ENCODE results near the gene KCP.

KCP gene

DNA sequence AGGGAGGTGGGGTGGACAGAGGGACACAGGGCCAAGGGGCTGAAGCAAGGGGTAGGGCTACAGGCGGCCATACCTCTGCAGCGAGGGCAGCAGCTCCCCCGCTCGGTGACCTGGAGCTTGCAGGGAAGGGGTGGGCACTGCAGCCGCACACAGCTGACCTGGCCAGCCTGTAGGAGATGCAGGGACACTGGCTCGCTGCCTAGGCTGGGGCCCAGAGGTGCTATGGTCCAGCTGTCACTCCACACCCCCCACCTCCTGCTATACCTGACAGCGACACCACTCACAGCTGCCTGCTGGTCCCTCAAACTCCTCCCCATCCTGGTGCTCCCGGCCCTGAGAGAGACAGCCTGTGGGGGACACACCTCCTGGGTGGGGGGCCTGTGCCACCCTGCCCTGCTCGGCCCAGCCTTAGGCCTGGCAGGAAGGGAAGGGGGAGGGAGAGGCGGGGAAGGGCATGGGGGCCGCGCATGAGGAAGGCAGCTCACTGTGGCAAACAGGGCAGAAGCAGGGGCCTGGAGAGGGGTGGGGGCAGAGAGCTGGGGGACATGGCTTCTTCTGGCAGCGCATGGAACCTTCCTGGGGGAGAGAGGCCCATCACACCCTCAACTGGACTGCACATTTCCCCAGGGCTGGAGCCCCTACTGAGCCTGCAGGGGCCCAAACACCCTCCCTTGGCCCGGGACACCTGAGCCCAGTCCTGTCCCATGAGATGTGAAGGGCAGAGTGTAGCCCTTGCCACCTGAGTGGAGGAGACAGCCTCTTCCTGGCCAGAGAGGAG, 23.9 kb downstream of the KCP start:
- no peak for DNase-seq (ENCODE audit: low read depth)

DNA sequence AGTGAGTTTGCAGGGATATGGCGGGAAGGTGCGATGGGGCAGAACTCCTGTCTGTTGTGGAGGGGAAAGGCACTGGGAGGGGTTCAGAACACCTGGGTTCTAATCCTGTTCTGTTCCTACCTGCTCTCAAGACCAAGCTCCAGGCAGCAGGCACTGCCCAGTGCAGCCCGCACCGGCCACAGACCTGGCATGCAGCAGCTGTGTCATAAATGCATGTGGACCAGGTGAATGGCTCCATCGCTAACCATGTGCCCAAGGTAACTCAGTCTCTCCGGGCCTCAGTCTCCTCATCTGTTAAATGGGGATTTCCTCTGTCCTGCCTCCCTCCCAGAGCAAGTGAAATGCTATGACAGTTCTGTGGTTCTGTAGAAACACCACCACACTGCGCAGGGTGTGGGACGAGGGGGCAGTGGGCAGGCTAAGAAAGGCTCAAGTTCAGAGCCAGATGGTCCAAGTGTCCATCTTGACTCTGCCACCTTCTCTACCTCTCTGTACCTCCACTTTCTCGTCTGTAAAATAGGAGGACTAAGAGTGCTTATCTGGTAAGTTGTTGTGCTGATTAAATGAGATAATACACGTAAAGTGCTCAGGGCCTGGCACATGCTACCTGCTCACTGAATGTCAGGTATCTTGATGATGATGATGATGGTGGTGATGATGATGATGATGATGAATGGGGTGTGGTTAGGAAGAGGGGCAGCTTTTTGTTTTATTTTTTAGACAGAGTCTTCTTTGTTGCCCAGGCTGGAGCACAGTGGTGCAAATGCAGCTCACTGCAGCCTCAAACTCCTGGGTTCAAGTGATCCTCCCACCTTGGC, 24.9 kb downstream of the KCP start:
- DNase-seq (ENCODE audit: low read depth) = no peak

DNA sequence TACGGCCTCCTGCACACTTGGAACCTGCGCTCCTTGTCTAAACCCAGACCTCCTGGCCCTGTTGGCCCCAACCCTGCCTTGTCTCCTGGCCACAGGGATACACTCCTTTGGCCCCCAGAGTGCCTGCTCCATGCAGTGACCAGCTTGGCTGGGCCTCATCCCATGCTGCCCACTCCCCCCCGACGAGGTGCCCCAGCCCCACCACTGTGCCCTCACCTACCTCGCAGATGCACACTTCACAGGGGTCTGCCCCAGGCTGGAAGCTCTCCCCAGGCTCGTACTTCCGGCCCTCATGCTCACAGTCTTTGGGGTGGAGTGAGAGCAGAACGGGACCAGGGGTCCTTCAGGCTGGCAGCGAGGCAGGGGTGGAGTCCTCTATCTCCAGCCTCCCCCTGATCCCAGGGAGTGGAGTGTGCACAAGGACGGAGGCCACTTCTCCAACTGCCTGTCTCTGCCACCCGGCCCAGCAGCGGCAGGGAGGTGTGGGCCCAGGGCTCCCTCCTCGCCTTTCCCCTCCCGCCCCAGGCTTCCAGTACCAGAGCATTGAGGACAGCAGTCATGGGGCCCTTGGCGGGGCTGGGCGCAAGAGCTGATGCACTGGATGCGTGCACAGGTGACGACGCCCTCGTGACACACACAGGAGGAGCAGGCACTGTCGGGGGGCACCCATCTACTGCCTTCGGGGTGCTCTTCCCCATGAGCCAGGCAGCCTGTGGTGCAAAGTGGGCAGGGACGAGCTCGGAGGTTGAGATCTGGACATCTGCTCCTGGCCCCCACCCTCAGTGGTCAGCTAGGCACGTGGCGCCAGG, 25.7 kb downstream of the KCP start:
- no peak for DNase-seq (ENCODE audit: low read depth)

DNA sequence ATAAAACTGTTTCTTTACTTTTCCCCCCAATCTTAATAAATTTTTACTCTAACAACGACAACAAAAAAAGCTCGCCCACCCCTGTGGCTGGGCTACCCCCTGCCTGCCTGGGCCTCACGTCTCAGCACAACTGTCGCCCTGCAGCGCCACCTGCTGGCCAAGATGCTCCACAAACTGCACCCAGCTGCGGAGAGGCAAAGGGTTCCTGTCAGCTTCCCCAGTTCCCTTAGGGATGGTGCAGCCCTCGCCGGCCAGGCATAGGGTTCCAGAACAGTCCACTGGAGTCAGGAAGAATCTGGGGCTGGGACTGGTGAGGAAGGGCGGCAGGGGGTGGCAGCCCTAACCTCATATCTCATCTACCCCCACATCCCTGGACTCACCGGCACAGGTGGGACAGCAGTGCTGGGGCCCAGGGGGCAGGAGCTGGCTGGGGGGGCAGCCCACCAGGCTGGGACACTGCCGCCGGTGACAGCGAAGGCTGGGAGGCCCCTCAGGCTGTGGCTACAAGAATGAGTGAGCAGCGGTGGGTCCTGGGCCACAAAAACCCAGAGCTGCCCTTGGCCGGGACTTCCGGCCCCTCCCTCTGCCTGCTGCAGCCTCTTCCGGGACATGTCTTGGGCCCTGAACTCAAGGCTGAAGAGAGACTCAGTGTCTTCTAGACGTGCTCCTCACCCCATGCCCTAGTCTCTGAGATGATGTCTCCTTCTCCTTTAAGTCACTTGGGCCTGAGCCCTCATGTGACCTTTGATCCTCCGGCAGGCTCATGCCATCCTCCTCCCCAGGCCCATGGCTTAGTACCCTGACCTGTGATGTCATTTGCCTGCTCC, 26.7 kb downstream of the KCP start:
- DNase-seq (ENCODE audit: low read depth) = no peak

DNA sequence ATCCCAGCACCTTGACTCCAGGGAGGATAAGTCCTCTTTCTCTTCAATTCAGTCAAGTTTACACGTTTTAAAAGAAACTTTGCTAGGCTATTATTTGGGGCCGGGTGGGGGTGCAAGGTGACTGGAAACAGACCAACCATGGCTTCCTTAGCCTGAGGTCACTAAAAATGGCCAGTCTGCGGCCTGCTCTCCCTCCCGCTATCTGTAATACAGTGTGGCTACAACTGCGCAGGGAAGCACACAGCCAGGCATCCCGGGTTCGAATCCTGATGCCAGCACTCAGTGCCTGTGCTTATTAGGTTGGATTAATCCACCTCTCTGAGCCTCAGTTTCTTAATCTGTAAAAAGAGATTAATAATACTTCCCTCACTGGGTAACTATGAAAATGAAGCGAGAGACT, 28.4 kb downstream of the KCP start:
- DNase-seq (ENCODE audit: low read depth) = no peak

DNA sequence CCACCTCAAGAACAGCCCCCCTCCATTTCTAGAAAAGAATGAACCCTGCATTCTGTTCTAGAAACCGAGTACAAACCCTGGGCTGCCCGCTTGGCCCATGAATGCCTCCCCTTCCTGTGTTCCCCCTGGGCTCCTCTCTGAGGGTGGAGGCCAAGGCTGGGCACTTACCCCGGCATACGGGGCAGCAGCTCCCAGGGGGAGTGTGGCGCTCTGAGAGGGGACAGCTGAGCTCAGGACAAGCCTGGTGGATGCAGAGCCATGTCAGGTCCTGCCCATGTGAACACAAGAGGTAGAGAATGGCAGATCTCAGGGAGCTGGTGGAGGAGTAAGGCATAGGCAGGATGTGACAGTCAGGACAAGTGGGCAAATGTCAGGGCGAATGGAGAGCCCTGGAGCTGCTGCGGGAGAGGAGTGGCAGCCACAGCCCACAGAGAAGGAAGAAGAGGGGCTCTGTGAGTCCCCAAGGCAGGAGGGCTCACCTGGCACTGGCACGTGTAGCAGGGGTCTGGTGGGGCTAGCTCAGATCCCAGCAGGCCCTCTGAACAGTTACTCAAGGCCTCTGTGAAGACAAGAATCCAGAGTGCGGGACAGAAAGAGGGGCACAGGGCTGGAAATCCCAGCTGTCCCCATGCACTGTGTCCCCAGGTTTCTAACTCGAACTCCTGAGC, 28.9 kb downstream of the KCP start:
- DNase-seq (ENCODE audit: low read depth) = no peak

DNA sequence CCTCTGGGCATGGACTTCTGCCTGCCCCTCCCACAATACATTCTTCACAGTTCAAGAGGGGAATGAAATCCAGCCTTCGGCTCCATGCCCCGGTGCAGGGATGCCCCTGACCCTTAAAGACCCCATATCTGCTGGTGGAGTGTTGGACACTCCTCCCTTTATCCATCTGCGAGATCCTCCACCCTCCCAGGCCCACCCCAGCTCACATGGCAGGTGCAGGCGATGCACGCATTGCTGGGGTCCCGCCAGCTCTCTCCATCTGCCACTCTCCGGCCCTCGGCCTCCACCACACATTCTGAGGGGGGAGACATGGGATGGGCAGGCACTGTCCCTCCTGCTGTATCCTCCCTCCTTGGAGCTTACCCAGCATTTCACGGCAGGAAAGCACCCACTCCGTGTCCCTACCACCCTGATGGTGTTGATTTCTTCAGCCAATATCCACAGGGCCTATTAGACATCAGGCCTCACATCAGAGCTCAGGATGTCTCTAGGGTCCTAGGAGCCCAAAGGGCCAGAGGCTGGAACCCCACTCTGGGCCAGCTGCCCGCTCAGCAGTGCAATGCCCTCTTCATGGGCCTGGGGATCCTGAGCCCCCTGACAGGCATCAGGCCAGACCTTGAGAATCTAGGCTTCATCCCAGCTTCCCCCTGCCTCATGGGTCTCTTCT, 29.6 kb downstream of the KCP start:
- no peak for DNase-seq (ENCODE audit: low read depth)

DNA sequence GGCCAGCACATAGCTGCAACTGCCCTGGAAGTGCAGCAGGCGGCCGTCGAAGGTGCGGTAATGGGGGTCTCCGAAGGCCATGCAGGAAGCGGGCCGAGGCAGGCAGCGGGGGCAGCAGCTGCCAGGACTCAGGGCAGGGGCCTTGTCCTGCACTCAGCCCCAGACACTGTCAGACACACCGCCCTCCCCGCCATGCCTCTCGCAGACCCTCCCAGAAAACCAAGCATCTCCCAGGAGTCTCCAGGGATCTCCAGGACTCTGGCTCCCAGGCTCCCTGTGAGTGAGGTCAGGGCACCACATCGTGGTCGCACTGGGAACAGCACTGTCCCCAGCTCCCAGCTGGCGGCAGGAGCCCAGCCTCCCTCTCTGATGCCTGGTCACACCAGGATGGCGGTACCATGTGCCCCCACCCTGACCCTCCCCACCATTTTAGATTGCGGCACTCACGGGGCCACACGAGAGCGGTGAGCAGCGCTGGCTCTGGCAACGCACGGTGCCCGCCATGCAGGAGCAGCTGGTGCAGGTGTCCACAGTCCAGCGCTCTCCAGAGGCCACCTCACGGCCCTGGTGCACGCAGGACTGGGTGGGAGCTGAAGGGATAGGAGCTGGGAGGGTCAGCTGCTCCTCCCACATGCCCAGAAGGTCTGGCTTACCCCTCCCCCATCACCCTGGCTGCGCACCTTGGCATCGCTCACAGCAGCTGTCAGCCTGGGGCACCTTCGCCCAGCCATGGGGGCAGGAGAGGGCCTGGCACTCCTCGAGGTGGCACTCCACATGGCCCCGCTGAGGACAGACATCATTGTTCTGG, 30.4 kb downstream of the KCP start:
- no peak for DNase-seq (ENCODE audit: low read depth)

DNA sequence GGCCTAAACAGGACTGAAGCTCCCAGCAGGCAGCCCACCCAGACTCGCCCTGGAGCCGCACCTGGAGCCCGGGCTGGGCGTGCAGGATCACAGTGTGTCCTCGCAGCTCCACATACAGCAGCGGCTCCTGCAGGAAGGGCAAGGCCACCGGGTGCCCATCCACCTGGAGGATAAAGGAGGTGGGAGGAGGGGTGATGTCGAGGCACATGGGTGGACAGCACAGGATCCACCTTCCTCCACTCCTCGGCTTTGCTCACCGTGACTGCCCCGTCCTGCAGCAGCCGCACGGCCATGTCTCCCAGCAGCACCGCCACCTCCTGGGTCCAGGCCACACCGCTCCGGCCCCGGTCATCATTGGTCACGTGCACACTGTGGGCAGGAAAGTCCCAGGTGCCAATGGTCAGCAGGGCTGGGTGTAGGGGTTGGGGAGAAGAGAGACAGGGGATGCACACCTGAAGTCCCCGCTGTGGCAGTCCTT, 31.0 kb downstream of the KCP start:
- DNase-seq (ENCODE audit: low read depth) = no peak

DNA sequence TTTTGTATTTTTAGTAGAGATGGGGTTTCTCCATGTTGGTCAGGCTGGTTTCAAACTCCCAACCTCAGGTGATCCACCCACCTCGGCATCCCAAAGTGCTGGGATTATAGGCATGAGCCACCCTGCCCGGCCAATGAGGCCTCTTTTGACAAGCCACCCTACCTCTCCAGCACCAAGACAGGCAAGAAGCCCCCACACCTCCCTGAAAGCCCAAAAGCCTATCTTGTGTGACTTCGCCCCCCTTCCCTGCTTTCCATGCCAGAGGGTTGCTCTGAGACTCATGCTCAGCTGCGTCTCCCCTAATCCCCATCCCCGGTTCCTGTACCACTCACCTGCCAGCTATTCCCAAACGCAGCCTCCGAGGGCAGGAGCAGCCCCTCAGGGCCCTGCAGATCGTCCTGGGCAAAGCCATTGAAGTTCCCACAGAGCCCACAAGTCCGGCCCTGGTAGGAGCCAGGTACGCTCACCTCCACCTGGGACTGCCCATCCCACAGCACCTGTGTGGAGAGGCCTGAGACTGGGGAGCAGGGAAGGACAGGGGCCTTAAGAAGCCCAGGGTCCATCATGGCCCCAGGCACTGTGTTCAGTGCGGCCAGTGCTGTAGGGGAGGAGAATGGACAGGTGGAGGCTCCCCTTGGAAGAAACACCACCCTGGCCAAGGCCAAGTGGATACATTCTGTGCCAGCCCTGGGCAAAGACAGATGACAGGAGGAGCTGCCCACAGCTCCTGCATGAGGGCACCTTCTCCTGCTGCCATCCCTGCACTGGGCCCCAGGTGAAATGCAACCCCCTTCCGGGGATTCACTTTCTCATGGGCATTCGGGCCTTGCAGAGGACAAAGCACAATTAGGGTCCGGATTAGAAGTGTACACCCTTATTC, 32.0 kb downstream of the KCP start:
- DNase-seq (ENCODE audit: low read depth) = no peak

DNA sequence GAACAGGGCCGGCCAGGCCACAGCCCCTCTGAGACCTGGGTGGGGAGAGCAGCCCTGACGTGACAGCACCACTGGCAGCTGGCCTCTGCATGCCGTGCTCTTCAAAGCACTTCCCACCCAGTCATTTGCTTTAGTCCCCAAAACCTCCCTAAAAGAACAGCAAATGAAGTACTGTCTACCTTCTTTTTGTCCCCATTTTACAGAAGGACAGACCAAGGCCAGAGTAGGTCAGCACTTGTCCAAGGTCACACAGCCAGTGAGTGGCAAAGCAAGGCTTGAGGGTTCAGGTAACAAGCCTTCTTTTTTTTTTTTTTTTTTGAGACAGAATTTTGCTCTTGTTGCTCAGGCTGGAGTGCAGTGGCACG, 32.8 kb downstream of the KCP start:
- no peak for DNase-seq (ENCODE audit: low read depth)

DNA sequence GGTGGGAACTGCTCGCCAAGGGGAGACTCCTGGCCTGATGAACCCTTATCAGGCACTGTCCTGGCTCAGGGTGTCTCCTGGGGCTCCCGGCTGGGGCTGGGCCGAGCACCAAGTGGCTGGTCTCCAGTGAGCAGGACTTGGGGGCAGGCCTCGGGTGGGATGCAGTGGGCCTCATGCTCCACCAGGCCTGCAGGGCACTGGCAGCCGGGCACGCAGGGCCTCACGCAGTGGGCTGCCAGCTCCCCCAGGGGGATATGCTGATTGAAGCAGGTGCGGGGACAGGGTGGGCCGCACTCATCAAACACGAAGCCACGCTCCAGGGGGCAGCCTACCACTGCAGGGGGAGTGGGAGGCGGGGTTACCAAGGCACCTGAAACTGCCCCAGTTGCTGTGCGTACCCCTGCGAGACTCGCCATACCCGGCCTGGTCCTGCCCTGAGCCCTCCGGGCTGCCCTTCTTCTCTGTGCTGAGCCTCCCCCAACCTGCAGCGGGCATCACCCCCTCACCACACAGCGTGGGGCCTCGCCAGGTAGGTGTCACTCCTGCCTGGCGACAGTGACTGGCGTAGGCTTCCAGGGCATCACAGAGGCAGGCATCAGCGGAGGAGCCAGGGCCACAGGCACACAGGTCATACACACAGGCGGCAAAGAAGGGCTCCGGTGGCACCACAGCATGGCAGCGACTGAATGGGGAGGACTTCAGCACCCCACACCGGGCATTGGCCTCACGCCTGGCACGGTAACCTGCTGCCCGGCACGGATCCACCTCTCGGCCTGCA, 33.3 kb downstream of the KCP start:
- no peak for DNase-seq (ENCODE audit: low read depth)

DNA sequence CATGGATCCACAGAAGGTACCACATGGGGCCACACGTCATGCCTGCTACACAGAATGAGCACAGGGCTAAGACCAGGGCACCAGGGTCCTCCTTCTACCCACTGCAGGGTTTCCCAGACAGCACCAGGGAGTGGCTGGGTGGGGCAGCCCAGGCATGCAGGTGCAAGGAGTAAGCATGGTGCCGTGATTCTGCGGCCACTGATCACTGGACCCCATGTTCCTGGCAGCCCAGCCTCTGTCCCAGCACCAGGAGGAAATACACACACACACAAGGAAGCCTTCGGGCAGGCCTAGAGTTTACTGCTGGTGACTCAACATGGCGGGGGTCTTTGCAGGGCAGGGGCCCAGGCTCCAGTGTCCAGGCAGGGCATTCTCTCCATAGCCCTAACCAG, 33.9 kb downstream of the KCP start:
- no peak for DNase-seq (ENCODE audit: low read depth)

DNA sequence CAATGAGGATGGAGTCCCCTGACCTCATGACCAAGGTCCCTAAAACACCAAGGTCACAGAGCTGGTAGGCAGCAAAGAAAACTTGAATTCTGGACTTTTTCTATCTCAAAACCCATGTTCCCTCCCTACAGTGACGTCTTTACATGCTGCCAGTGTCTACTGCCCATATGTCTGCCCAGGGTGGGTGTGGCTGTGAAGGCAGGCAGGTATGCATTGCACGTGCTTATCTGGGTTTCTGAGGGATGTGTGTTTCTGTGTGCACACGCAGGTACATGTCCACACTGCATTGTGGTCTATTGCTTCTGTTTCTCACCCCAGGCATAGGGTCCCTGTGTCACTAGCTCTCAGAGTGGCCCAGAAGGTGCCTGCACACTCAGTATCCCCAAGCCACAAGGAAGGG, 34.4 kb downstream of the KCP start:
- DNase-seq (ENCODE audit: low read depth) = no peak

DNA sequence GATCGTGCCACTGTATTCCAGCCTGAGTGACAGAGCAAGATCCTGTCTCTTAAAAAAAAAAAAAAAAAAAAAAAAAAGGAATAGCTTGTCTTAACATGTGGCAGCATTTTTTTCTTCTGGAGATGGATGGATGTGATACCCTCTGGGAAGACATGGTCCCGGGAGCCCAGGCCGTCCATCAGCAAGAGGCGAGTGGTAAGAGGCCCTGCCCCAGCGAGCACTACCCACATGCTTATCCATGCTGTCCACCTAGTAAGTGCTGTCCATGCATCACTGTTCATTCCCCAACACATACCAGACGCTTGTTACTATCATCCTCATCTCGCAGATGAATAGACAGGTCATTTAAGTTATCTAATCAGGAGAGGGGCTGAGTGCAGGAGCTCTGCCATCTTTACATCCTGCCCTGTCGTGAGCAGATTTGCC, 35.0 kb downstream of the KCP start:
- no peak for DNase-seq (ENCODE audit: low read depth)

DNA sequence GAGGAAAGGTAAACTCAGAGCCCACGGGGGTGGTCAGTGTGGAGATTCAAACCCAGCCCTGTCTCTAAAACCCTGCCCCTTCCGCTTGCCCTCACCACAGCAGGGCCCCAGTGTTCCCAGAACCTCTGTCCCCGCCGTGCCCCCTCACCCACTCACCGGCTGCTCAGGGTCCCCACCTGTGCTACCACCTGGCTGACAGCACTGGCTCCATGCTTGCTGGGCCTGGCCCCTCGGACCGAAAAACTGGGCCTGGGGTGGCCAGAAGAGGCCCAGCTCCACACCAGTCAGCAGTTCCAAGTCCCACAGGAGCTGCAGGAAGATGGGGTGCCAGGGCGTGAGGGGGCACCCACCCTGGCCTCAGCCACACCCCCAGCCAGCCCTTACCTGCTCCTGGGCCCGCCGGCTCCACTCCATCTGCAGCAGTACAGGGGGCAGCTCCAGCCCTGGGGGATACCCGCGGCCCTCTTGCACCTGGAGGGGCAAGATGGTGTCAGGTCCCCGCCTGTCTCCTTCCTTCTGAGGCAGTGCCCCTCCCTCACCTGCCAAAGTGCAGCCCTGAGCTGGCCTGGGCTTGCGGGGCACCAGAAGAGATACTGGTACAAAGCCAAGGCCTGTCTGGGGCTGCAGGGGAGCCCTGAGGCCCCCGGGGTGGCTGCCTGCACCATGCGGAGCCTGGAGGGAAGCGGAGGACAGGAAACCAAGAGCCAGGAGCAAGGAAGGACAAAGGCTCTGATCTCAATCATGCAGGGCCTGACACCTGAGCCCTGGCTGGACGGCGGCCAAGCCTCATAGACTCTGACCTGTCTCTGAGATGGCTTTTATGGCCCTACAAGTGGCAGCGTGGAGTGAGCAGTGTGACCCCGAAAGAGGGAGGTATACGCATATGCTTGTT, 36.1 kb downstream of the KCP start:
- no peak for DNase-seq (ENCODE audit: low read depth)

DNA sequence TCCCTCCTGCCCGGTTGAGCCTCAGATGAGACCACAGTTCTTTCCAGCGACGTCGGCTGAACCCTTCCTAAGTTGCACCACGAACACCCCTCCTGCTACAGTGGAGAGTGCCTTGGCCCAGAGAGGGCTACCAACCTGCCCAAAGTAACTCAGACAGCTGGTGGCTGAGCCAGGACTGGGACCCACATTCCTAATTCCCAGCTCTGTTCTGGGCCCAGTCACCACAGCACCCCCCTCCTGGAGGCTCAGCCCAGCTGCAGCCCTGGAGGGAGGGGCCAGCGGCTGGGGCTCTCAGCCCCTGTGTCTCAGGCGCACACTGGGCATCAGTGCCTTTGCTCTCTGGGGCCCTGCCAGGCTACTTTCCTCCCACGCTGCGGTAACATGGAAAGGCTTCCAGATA, 37.3 kb downstream of the KCP start:
- no peak for DNase-seq (ENCODE audit: low read depth)
